Kidney (tissue), 14 donors: ENCODE data around the gene AUTS2. TPM values are rescaled to one million over a fixed set of nuclear protein-coding genes. Genes with fewer than 3 reads are reported as not detected.

ENCODE experiments used
- DNase-seq, 5 donors: peaks; one replicate each; pipeline ENCODE4 v3.0.0-alpha.2; 2013 to 2020
- FAIRE-seq: peaks from 2 replicates; lab custom pipeline; 2012; peaks lifted over from hg19 to GRCh38; lab: Jason Lieb, UNC
- H3K27ac ChIP-seq, 2 donors: one replicate each; pipeline ENCODE4 v1.7.0; 2013; ENCODE audit warnings: low read depth in 2 of 2, low read length in 2 of 2, inconsistent platforms in 1 of 2
- H3K27me3 ChIP-seq: one replicate; pipeline ENCODE4 v1.7.1; 2013; ENCODE audit warnings: low read length, inconsistent platforms; ENCODE audit not compliant: control insufficient read depth, insufficient read depth
- H3K36me3 ChIP-seq, 3 donors: one replicate each; pipeline versions ENCODE4 v1.7.0 to v1.7.1; 2013; ENCODE audit warnings: low read length in 3 of 3, control low read depth in 1 of 3, inconsistent platforms in 1 of 3; ENCODE audit not compliant: insufficient read depth in 3 of 3, control insufficient read depth in 2 of 3
- H3K4me1 ChIP-seq, 3 donors: one replicate each; pipeline versions ENCODE4 v1.7.0 to v1.7.1; 2013; ENCODE audit warnings: low read length in 3 of 3, inconsistent platforms in 1 of 3, low read depth in 1 of 3; ENCODE audit not compliant: control insufficient read depth in 2 of 3, insufficient read depth in 2 of 3
- H3K4me3 ChIP-seq, 3 donors: one replicate each; pipeline versions ENCODE4 v1.7.0 to v1.8.1; 2013; ENCODE audit warnings: low read length in 3 of 3, control low read depth in 1 of 3, inconsistent platforms in 1 of 3
- H3K9ac ChIP-seq, 3 donors: one replicate each; pipeline versions ENCODE4 v1.7.0 to v1.7.1; 2013; ENCODE audit warnings: low read length in 3 of 3, control low read depth in 1 of 3, inconsistent platforms in 1 of 3
- H3K9me3 ChIP-seq, 3 donors: one replicate each; pipeline versions ENCODE4 v1.7.0 to v1.7.1; 2013; ENCODE audit warnings: low read length in 3 of 3, control low read depth in 1 of 3, inconsistent platforms in 1 of 3; ENCODE audit not compliant: control insufficient read depth in 2 of 3, insufficient read depth in 1 of 3
- intact Hi-C: fragments of 100-400 bp; cut with DNase I; formaldehyde crosslinking; loops from one replicate; pipeline ENCODE4 v1.11.1; 2022
- polyA plus RNA-seq: library from polyadenylated mRNA; stranded (reverse); fragments of 350-450 nt; fragmentation: Illumina TruSeq; extraction: RNeasy Lipid Tissue Mini Kit (QIAGEN cat#74804); gene quantifications from one replicate; pipeline ENCODE4 v1.2.3, GENCODE V29; 2014; ENCODE audit warnings: low read depth, low replicate concordance; ENCODE audit not compliant: insufficient read depth
- total RNA-seq: library from RNA; stranded (reverse); fragmentation: NEBNext Ultra II Directional; extraction: Animal tissue kit (Norgen Biotek cat#: 25700); gene quantifications from one replicate; pipeline ENCODE4 v1.2.1, GENCODE V29; 2021
- TF ChIP-seq, protein P1 (sequence below): IDR thresholded peaks from 3 replicates; pipeline ENCODE4 v1.5.1; 2012; ENCODE audit warnings: mild to moderate bottlenecking, moderate library complexity, borderline replicate concordance; ENCODE audit not compliant: insufficient read depth; ENCODE audit errors: extremely low read depth
- donor health status: control.
- donor health status: control.
- donor health status: control.
- donor health status: control.
- donor health status: control.
- donor health status: DM: yes; HTN: yes; CAD: no.
- donor health status: Normal renal cell carcinoma (clear cell type).

Gene AUTS2
- total and polyA plus RNA-seq, 2 donors from 2014 or later = 5.2 to 33.8 TPM

DNA sequence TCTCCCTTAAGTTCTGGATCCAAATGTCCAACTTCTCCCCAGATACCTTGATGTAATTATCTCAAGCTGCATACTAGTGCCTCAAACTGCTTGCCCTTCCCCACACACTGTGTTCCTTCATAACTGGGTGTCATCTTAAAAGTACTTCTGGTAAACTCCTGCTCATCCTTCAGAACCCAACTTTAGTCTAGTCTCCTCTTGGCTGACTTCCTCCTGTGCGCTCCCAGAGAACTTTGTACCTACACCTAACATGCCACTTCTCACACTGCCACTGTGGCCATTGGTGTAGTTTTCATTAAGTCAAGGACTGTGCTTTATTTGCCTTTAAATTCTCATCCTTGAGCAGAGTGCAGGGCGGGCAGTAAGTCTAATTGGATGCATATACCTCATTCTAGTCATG lies 958.5 kb downstream of the AUTS2 start:
- DNase-seq = no peak
- Histone ChIP-seq H3K27me3 (no peaks in the 10 kb centered on the region), H3K9ac (no peak overlapping the region), H3K4me3 (no peak overlapping the region), H3K9me3 (no peaks in the 10 kb centered on the region), H3K4me1 (no peaks in the 10 kb centered on the region), H3K36me3 (no peaks in the 10 kb centered on the region), H3K27ac (no peak overlapping the region)
- no peak for FAIRE-seq
- TF ChIP-seq, protein P1, sequence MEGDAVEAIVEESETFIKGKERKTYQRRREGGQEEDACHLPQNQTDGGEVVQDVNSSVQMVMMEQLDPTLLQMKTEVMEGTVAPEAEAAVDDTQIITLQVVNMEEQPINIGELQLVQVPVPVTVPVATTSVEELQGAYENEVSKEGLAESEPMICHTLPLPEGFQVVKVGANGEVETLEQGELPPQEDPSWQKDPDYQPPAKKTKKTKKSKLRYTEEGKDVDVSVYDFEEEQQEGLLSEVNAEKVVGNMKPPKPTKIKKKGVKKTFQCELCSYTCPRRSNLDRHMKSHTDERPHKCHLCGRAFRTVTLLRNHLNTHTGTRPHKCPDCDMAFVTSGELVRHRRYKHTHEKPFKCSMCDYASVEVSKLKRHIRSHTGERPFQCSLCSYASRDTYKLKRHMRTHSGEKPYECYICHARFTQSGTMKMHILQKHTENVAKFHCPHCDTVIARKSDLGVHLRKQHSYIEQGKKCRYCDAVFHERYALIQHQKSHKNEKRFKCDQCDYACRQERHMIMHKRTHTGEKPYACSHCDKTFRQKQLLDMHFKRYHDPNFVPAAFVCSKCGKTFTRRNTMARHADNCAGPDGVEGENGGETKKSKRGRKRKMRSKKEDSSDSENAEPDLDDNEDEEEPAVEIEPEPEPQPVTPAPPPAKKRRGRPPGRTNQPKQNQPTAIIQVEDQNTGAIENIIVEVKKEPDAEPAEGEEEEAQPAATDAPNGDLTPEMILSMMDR = no peak
- intact Hi-C loops = no loop called here

DNA sequence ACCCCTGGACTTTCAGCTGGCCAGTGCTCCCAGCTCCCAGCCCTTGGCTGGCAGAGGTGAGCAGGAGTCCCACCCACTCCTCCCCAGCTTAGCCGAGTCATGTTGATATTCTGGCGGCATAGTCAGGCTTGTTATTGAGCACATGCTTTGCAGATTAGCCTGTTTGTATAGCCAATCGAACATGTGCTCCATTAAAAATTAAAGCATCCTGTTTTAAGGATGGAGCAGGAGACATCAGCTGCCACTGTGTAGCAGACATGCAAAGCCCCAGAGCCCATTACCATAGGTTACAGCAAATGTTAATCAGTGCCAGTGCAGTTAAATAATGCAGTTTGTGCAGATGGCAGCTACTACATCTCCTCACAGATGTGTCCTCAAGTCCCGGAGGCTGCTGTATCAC lies 959.1 kb downstream of the AUTS2 start:
- FAIRE-seq = no peak
- no peaks in the 10 kb centered on the region for H3K9me3 ChIP-seq
- TF ChIP-seq, protein P1 = no peak

DNA sequence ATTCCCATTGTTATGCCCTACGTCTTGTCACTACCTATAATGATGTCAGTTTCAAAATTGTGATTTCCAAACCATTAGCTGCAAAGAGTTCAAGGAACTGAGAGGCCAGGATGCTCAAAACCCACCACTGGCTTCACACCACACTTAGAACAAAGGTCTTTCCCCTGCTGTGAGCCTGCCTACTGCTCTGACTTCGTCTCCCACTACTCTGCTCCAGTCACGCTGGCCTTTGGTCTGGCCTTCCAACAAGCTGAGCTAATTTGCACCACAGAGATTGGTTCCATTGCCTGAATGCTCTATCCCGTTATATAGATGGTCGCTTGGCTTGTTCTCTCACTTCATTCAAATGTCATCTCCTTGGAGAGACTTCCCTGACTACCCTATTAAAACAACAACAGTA lies 961.5 kb downstream of the AUTS2 start:
- FAIRE-seq (no peak), DNase-seq (no peak)
- no peaks in the 10 kb centered on the region for H3K36me3 ChIP-seq
- no peak overlapping the region for H3K27ac ChIP-seq
- H3K4me1 ChIP-seq = no peaks in the 10 kb centered on the region
- H3K9me3 ChIP-seq = no peaks in the 10 kb centered on the region
- H3K4me3 ChIP-seq = no peak overlapping the region
- no peaks in the 10 kb centered on the region for H3K27me3 ChIP-seq
- intact Hi-C loops = no loop called here
- no peak overlapping the region for H3K9ac ChIP-seq
- TF ChIP-seq, protein P1 = no peak

More for the DNA sequence above, 959.1 kb downstream of the AUTS2 start:
- intact Hi-C loops = no loop called here
- DNase-seq = no peak
- Histone ChIP-seq H3K9ac (no peak overlapping the region), H3K27me3 (no peaks in the 10 kb centered on the region), H3K4me1 (no peaks in the 10 kb centered on the region), H3K36me3 (no peaks in the 10 kb centered on the region), H3K27ac (no peak overlapping the region), H3K4me3 (no peak overlapping the region)

DNA sequence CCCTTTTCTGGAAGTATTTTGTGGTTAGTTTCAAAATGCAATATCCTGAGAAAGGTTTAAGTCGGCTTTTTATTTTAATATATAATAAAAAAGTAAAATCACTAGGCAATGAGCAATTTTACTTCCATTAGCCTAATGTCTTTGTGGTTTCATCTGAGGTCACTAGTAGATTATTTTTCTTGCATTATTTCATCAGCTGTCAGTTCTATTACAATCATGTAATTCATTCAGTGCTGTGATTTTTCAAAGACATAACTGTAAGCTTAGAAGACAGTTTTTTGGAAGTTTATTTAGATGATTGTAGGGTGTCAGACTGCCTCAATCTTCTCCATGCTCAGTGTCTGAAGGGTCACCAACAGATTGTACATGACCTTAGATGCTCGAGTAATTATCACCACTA lies 965.7 kb downstream of the AUTS2 start:
- H3K27ac ChIP-seq = no peak overlapping the region
- H3K36me3 ChIP-seq = no peaks in the 10 kb centered on the region
- intact Hi-C loops = no loop called here
- no peak for FAIRE-seq
- TF ChIP-seq, protein P1 = no peak
- no peaks in the 10 kb centered on the region for H3K9me3 ChIP-seq
- no peak overlapping the region for H3K4me3 ChIP-seq
- H3K9ac ChIP-seq = no peak overlapping the region
- DNase-seq = no peak
- peaks cover 0 to 14% (median 6%) of the 10 kb centered on the region in 3 donors for H3K4me1 ChIP-seq
- H3K27me3 ChIP-seq = no peaks in the 10 kb centered on the region
